GM21515 (cell line): Measurements from ENCODE around the gene CD93.

Experiments used
- ATAC-seq: cut with Tn5 transposase; IDR thresholded peaks from one replicate; pipeline ENCODE4 v1.9.1; 2021; ENCODE audit not compliant: unreplicated experiment

Gene CD93

GRCh38 chr20:23084282-23084844 lies 1.8 kb downstream of the CD93 start:
- no peak for ATAC-seq

DNA sequence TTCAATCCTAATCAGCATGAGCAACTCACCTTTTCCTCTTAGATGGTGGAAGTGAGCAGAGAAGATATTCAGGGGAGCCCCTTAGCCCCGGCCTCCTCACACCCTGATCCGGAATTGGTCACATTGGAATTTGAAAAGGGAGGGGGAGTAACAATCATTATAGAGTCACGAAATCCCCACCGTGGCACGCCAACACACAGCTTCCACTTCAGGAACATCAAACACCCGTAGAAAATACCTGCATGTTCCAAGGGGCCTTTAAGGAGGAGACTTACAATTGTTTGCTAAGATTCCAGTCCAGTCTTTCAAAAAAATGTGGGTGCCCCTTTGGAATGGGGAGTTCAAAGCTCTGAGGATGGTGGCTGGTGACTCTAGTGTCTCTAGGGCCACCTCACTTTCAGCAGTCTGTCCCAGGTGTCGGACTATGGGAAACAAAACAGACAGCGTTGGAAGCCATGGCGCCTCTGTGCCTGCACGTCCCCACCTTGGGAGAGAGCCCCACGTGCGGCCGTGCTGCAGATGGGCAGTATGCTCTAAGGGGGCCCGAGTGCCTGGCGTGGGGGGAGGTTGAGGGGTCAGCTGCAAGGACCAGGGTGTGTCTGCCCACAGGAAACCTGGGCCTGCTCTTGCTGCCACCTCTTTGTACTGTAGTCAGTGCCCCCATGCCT lies 2.4 kb downstream of the CD93 start:
- ATAC-seq: no peak

DNA sequence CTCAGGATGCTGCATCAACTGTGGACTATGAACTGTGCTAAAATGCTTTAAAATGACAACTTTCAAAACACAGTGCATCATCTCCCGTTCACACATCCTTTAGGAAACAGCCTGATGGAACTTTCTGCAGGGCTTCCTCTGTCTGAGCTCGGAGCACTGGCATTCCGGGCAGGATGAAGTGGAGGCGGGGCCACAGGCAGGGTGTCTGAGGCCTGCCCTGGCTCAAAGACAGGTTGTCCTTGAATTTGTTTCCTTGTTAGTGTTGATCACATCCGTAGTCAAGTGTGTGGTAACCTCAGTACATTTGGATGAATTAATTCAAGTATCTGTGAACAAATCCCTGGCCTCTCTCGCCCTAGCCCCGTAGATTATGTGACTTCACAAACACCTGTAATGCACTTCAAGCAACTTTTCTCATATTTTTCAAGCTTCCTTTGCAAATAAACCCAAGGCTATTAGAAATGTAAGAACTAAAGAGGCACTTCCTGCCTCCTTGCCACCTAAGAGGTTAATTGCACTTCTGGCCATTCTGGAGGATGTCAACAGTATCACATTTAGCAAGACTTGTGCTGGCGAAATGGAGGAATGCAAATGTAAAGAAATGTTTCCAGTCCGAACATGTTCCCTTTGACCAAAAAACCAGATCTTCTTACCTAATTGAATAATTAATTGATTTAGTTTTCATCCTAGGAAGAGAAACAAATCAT lies 3.1 kb downstream of the CD93 start:
- no peak for ATAC-seq

- ATAC-seq: no peak
Observed at GRCh38 chr20:23081263-23081819, 4.8 kb downstream of the CD93 start.

DNA sequence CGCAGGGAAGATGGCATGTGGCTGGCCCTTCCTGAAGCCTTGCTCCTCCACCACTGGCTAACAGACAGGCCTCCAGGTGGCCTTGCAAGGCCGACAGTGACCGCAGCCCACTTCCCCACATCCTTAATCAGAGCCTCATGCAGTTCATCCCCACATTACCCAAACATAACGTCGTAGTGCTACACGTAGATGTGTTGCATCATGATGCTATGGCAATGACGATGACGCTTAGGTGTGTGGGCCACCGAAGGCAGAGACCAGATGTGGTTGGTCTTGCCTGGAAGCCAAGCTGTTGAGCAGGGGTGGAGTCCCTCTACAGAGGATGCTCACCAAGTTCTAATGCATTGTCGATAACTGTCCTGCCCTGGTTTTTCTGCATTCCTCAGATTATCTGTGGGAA lies 5.6 kb downstream of the CD93 start:
- no peak for ATAC-seq

DNA sequence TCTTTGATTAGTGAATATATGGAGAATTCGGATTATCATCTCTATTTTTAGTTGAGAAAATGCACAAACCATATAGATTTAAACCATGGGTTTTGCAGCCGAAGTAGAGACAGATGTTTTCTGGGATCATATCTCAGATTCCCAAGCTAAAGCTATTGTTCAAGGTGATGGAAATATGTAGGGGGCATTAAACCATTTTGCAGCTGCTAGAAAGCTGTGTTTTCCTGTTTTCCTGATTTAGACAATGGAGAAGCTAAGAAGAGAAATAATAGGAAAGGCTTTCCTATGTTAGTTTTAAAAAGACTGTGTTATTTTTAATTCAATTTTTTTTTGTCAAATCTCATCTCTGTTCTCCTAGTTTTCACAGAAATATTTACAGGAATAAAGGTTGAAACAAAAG lies 6.2 kb downstream of the CD93 start:
- no peak for ATAC-seq

DNA sequence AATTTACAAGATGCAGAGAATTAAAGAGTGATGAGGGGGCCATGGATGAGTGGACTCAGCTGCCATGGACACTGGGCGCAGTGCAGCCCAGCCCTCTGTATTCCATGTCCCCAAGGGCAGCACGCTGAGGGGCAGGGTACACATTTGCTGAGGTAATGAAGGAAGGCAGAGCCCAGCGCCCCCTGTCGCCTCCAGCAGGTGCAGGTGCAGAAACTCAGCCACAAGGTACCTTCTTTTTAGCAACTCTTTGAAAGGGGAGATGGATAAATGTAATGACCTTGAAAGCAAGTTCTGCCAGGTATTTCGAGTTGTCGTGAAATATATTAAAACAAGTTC lies 7.1 kb downstream of the CD93 start:
- ATAC-seq: no peak

DNA sequence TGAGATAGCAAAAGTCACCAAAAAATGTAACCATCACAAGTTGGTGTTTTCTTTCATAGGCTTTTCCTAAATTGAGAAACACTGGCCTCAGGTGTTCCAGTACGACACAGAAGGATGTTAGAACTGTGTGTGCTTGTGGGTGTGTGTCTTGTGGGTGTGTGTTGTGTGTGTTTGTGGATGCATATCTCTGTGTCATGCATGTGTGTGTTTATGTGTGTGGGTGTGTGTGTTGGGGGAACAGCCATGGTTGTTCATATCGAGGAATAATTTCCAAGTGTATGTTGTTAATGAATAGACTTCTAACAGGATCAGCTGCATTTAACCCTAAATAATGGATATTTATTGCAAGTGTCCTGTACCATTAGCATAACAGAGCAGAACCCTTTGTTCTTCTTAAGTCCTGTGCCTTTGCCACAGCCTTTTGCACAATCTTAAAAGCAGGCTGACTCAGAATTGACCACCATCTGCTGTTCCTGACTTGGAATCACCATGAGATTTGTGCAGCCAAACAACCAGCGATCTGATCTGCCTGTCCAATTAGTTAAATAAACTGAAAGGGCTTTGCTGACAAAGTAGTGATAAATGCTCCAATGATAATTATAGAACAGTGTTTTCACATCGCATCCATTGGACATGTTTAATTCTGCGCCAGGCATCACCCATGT lies 7.6 kb downstream of the CD93 start:
- ATAC-seq: no peak

- no peak for ATAC-seq
Observed at GRCh38 chr20:23077277-23077676, 8.8 kb downstream of the CD93 start.

DNA sequence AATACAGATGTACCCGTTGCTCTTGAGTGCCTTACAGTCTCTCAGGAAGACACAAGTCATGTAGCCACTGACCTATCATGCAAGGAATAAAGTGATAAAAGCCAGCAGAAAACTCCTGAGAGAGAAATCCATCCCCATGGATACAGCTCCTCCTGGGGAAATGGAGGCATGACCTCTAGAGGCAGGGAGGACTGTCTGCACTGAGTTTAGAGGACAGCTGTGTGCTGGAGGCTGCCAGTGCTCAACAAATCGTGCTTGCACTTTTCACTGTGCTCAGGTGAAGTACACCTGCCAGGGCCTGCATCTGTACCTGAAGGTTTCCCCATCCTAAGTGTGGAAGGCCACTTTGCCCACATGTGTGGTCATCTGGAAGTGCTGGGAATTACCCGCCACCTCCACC lies 12.1 kb downstream of the CD93 start:
- ATAC-seq: no peak

GRCh38 chr20:23072892-23073586 lies 13.1 kb downstream of the CD93 start:
- no peak for ATAC-seq

DNA sequence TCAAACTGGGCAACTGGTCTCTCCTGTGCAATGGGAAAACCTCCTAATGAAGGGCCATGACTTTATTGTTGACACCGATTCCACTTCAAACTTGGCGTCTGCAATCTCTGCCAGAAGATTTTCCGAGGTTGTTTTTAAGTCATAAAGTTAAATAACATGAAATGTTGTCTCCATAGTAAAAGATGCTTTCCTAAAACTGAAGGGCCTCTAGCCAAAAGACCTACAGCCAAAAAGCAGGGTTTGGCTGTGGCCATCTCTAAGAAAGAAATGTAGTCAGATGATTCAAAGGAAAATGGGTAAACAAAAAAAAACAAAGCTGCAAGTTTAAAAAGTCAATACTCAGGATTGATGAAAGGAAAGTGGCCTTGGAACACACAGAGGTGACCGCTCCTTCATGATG lies 14.1 kb downstream of the CD93 start:
- ATAC-seq: no peak

DNA sequence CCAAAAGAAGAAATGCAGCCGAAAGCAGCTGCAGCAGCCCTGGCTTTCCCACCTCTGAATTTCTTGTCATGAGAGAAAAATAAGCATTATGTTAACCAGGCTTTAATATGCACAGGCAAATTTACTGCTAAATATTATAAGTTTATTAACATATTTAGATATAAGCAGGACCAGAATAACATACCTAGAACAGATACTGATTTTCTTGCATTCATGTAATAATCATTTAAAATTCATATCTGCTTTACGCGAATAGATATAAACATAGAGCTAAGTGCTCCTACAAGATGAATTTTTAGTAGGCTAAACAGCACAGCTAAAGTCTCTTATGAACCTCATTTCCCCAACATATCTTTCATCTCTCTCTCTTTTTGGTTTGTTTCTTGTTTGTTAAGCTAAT lies 14.7 kb downstream of the CD93 start:
- ATAC-seq: no peak

- no peak for ATAC-seq
Observed at GRCh38 chr20:23069108-23069507, 17.0 kb downstream of the CD93 start.

DNA sequence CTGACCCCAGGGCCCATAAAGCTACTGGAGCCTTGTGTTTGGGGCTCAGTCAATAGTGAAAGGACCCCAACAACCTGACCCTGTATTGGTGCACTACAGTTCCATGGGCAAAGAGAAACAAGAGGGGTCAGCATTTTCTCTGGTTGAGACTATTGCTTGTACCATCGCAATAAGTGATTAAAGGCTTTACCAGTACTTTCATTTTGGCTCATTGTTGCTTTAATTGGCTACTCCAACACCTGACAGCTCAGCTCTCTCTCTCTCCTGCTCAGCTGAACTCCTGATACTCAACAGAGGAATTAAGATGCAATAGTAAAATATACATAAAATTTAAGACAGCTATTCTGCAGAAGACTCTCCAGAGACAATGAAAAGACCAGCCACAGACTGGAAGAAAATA lies 17.8 kb downstream of the CD93 start:
- ATAC-seq: no peak

GRCh38 chr20:23066772-23067171 lies 19.4 kb downstream of the CD93 start:
- no peak for ATAC-seq

DNA sequence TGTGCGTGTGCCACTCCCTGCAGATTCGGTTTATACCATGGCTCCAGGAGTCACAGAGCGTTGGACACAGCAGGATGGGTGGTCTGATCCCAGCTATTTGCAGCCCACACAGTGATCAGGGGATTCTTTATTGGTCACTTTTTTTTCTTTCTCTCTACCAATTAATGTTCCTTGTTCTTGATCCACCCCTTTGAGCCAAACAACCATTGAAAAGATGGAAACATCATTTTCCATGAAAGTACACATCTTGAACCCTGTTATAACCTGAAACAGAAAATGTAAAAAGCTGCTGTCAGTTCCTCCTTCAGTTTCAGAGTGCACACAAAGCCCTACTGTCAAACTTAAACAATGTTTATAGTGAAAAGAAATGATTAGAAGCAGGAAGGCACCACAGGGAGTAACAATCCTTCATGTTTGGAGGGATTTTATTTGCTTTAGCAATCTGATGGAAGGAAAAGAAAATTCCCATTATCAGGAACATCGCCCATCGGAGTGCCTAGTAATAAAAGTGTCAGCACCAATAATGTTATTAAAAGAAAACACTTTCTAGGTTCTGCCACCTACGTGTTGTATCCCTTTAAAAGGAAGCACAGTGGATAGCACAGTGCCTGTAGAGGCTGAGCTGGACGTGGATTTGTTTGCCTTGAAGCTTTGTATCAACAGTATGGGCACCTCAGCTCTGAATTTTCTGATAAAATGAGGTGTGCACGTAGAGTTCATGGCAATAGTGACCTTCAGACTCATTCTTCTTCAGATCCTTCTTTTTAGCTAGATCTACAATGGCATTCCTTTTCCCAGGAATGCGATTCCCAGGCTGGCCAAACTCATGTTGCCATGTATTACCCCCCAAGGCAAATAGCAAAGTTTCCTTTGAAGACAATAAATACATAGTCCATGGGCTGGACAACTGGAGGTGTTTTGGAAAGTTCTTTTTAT lies 20.6 kb downstream of the CD93 start:
- ATAC-seq: no peak

DNA sequence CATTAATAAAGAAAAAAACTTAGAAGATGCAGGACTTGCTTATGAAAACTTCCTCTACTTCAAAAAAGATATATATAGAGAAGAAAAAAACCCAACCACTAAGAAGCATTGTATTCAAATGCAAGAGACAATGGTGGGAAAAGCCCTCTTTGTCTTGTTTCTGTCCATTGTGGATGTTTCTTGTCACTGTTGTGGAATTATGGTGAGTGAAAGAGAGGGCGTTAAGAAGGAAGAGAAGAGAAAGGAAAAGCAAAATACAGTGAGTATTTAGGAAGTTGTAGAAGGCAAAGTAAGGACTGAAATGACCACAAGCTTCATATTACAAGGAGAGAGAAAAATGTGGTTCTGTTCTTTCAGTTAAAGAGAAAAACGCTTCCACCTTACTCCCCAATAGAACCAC lies 22.5 kb downstream of the CD93 start:
- ATAC-seq: no peak

GRCh38 chr20:23063168-23063567 lies 23.0 kb downstream of the CD93 start:
- ATAC-seq: no peak

DNA sequence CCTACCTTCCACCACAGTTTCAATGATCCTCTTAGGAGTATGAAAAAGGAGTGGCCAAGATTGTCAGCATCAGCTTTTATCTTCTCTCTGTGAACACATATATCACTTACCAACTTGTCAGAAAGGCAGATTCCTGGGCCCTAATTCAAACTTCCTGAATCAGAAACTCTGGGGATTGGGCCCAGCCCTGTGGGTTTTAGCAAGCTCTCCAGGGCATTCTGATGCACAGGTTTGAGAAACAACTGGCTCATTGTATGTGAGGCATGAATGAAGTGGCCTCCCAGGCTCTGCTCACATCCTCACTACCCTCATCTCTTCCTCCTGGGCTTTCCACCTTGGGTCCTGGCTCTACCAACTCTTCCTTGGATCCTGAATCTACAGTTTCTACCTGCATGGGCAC lies 23.5 kb downstream of the CD93 start:
- ATAC-seq: no peak
